K562 (cell line): Measurements from ENCODE around the gene PCARE. TPM values are rescaled to one million over a fixed set of nuclear protein-coding genes. Genes with fewer than 3 reads are reported as not detected.
A peak's percentile ranks its signal among the peaks of the same experiment; 100 is the strongest.
"Not testable (repeated sequence)": the region's sequence is repeated elsewhere in the genome, so short reads cannot be mapped to it uniquely, and the experiment has no call there.

Source experiments
- ATAC-seq: fragments of 200-7000 bp; cut with Tn5 transposase; 3 replicates; pipeline ENCODE4 v1.9.1; 2020; ENCODE audit warnings: moderate library complexity
- BruUV-seq: library from RNA; stranded (reverse); fragments of 400-500 nt; replicated peaks from 2 replicates; lab custom pipeline; 2021; lab: Mats Ljungman, UMichigan
- CTCF ChIA-PET: fragments of 300-600 bp; formaldehyde crosslinking; extraction: SDS; loops from one replicate; lab custom pipeline; 2021; ENCODE audit warnings: low intra/inter-chr PET ratio; lab: Yijun Ruan, JAX
- POLR2A ChIA-PET: fragments of 300-600, 350-650 bp; sonication (Branson Sonifier 250); formaldehyde crosslinking; extraction: SDS; loops from one replicate; lab custom pipeline; 2021; ENCODE audit warnings: antibody characterized with exemption, inconsistent platforms; lab: Yijun Ruan, JAX
- DNase-seq, 4 experiments: peaks; one replicate each; pipeline versions ENCODE4 v3.0.0 to v3.0.0-alpha.2; 2011 to 2018; ENCODE audit warnings: low spot score in 3 of 4, mixed read lengths in 3 of 4; ENCODE audit errors: extremely low read depth in 1 of 4
- FAIRE-seq: peaks from 2 replicates; lab custom pipeline; 2011; peaks lifted over from hg19 to GRCh38; lab: Jason Lieb, UNC
- H2AFZ ChIP-seq: 2 replicates; pipeline ENCODE4 v1.6.0; 2011; ENCODE audit warnings: low read depth, low read length, control low read depth, inconsistent platforms
- H3K27ac ChIP-seq: fragments of 200-600 bp; 3 replicates; pipeline ENCODE4 v1.8.0; 2011; ENCODE audit warnings: low read depth, mild to moderate bottlenecking, control low read depth, inconsistent platforms, low read length, moderate library complexity, mixed read lengths; ENCODE audit errors: extremely low read depth
- H3K27me3 ChIP-seq, 2 experiments: fragments of 300-600 bp in 1 of 2; 2 replicates in 1 of 2; 3 replicates in 1 of 2; pipeline versions ENCODE4 v1.6.0 to v1.8.0; 2011; ENCODE audit warnings: inconsistent platforms in 2 of 2, low read length in 2 of 2, mild to moderate bottlenecking in 1 of 2, mixed read lengths in 1 of 2, moderate library complexity in 1 of 2; ENCODE audit not compliant: control insufficient read depth in 2 of 2, insufficient read depth in 2 of 2
- H3K36me3 ChIP-seq: fragments of 300-600 bp; 3 replicates; pipeline ENCODE4 v1.8.0; 2011; ENCODE audit warnings: mild to moderate bottlenecking, low read length, inconsistent platforms; ENCODE audit not compliant: control insufficient read depth, insufficient read depth
- H3K4me1 ChIP-seq, 2 experiments: fragments of 200-600 bp in 1 of 2; replicated peaks in 1 of 2; 2 replicates in 1 of 2; 3 replicates in 1 of 2; pipeline versions ENCODE4 v1.5.1 to v1.8.0; 2011; ENCODE audit warnings: inconsistent platforms in 2 of 2, low read length in 2 of 2, mild to moderate bottlenecking in 1 of 2, mixed read lengths in 1 of 2, moderate library complexity in 1 of 2; ENCODE audit not compliant: control insufficient read depth in 2 of 2, insufficient read depth in 2 of 2
- H3K4me2 ChIP-seq: 2 replicates; pipeline ENCODE4 v1.6.1; 2011; ENCODE audit warnings: low read length, control low read depth, inconsistent platforms, mixed read lengths; ENCODE audit not compliant: insufficient read depth
- H3K4me3 ChIP-seq: fragments of 200-600 bp; sonication (generic), shearing (Covaris generic); 2 replicates; pipeline ENCODE4 v1.5.1; 2016; ENCODE audit warnings: control low read depth, inconsistent platforms
- H3K79me2 ChIP-seq: fragments of 200-600 bp; 3 replicates; pipeline ENCODE4 v1.8.0; 2011; ENCODE audit warnings: low read length, inconsistent platforms; ENCODE audit not compliant: control insufficient read depth, insufficient read depth
- H3K9ac ChIP-seq, 2 experiments: 2 replicates each; pipeline versions ENCODE4 v1.6.0 to v1.6.1; 2011; ENCODE audit warnings: low read depth in 2 of 2, low read length in 2 of 2, control low read depth in 1 of 2, inconsistent platforms in 1 of 2, mild to moderate bottlenecking in 1 of 2, mixed read lengths in 1 of 2; ENCODE audit not compliant: insufficient read depth in 1 of 2
- H3K9me1 ChIP-seq: one replicate; pipeline ENCODE4 v1.6.0; 2011; ENCODE audit warnings: inconsistent platforms, mild to moderate bottlenecking, low read length, moderate library complexity; ENCODE audit not compliant: control insufficient read depth, insufficient read depth
- H3K9me3 ChIP-seq: replicated peaks from 2 replicates; pipeline ENCODE4 v1.5.1; 2011; ENCODE audit warnings: low read depth, low read length, inconsistent platforms; ENCODE audit not compliant: control insufficient read depth, insufficient read depth
- H4K20me1 ChIP-seq: replicated peaks from 2 replicates; pipeline ENCODE4 v1.6.1; 2011; ENCODE audit warnings: low read length, inconsistent platforms, mixed read lengths; ENCODE audit not compliant: control insufficient read depth, insufficient read depth
- ARID1B ChIP-seq: fragments of 450-650 bp; IDR thresholded peaks from 2 replicates; pipeline ENCODE4 v1.6.1; 2016; ENCODE audit warnings: antibody characterized with exemption, mild to moderate bottlenecking, inconsistent platforms
- ATF3 ChIP-seq, 2 experiments: fragments of 450-650 bp in 1 of 2; sonication (generic) in 1 of 2; formaldehyde crosslinking in 1 of 2; IDR thresholded peaks in 1 of 2; conservative IDR thresholded peaks in 1 of 2; 2 replicates each; pipeline versions ENCODE4 v1.6.1 to v1.8.1; 2016 to 2023; ENCODE audit warnings: mild to moderate bottlenecking in 2 of 2, moderate library complexity in 2 of 2, inconsistent platforms in 1 of 2, missing genetic modification reagents in 1 of 2
- CEBPG ChIP-seq, 3 experiments: fragments of 200-800 bp in 1 of 3; sonication (Bioruptor generic) in 1 of 3; sonication (generic) in 1 of 3; formaldehyde crosslinking in 1 of 3; IDR thresholded peaks in 2 of 3; conservative IDR thresholded peaks in 1 of 3; 2 replicates each; pipeline versions ENCODE4 v1.6.1 to v1.8.0; 2016 to 2022; ENCODE audit warnings: missing compliant biosample characterization in 2 of 3, missing genetic modification characterization in 2 of 3, mild to moderate bottlenecking in 1 of 3, missing genetic modification reagents in 1 of 3
- DPF2 ChIP-seq: fragments of 450-650 bp; IDR thresholded peaks from 2 replicates; pipeline ENCODE4 v1.6.1; 2016
- ETV1 ChIP-seq: fragments of 450-650 bp; conservative IDR thresholded peaks from 2 replicates; pipeline ENCODE4 v1.6.1; 2016; ENCODE audit warnings: missing genetic modification characterization, control low read depth, low read depth, missing compliant biosample characterization
- FOSL1 ChIP-seq: fragments of 200-800 bp; sonication (Bioruptor generic); conservative IDR thresholded peaks from 2 replicates; pipeline ENCODE4 v1.6.1; 2016; ENCODE audit warnings: missing genetic modification characterization, missing compliant biosample characterization
- JUND ChIP-seq, 2 experiments: IDR thresholded peaks; 2 replicates in 1 of 2; 3 replicates in 1 of 2; pipeline ENCODE4 v1.6.1; 2011; ENCODE audit warnings: borderline replicate concordance in 2 of 2, low read depth in 2 of 2, low read length in 2 of 2, improper control_type of control experiment in 1 of 2, missing biosample characterization in 1 of 2, missing genetic modification characterization in 1 of 2, missing genetic modification reagents in 1 of 2
- NFE2L1 ChIP-seq: fragments of 450-650 bp; IDR thresholded peaks from 2 replicates; pipeline ENCODE4 v1.6.1; 2016; ENCODE audit warnings: missing genetic modification characterization, low read depth, mild to moderate bottlenecking, missing compliant biosample characterization, moderate library complexity, borderline replicate concordance
- SMARCA4 ChIP-seq: fragments of 450-650 bp; IDR thresholded peaks from 2 replicates; pipeline ENCODE4 v1.6.1; 2016
- WGBS: fragments of 100-300 bp; shearing (Covaris generic); methylation state at CpG from one replicate; pipeline ENCODE4 v1.1.6; 2016; ENCODE audit warnings: low coverage, mixed read lengths; ENCODE audit not compliant: insufficient coverage; ENCODE audit errors: missing lambda C conversion rate; 5-methylcytosine and 5-hydroxymethylcytosine counted together
- in situ Hi-C: fragments of 300-500 bp; cut with MboI; formaldehyde crosslinking; loops from 4 replicates; pipeline ENCODE4 v1.15.0; 2018; ENCODE audit warnings: inconsistent platforms, mixed read lengths
- intact Hi-C: fragments of 100-400 bp; cut with micrococcal nuclease; formaldehyde crosslinking; loops from 2 replicates; pipeline ENCODE4 v1.14.2; 2022
- polyA plus RNA-seq, 8 experiments: library from polyadenylated mRNA; depleted of rRNA in 4 of 8; stranded (reverse) in 5 of 8; unstranded in 3 of 8; fragments of >200 nt; fragmentation: Nextera tagmentation in 2 of 8; fragmentation: Illumina TruSeq in 1 of 8; extraction: Ambion mirVana in 2 of 8; extraction: Trizol in 1 of 8; gene quantifications; 2 replicates each; pipeline versions ENCODE4 v1.2.1 to v1.2.3, GENCODE V29; 2011 to 2014; ENCODE audit warnings: inconsistent platforms in 1 of 8, missing spikeins in 1 of 8
- total RNA-seq, 7 experiments: library from RNA; depleted of rRNA in 6 of 7; stranded (reverse); fragments of >200 nt in 6 of 7; fragmentation: Illumina TruSeq in 2 of 7; extraction: Trizol in 2 of 7; gene quantifications; 2 replicates each; pipeline versions ENCODE4 v1.2.1 to v1.2.3, GENCODE V29; 2011 to 2021; ENCODE audit warnings: low replicate concordance in 1 of 7

The PCARE gene
- total and polyA plus RNA-seq, 9 of the 15 experiments (the other 6 are each of a cell fraction or from before 2014, with no cell fraction given), result not detected

- TF ChIP-seq NFE2L1 (tag), result no peak
Measured at GRCh38 chr2:29096969-29097368, 22.6 kb upstream of the PCARE start (continued).

- 0% methylated on average over 6 of the region's 7 CpGs for WGBS
- H3K4me2 ChIP-seq; in situ Hi-C loops; intact Hi-C loops; FAIRE-seq; H2AFZ ChIP-seq; H3K4me1 ChIP-seq; H3K79me2 ChIP-seq; DNase-seq; H3K9me3 ChIP-seq; H3K36me3 ChIP-seq; BruUV-seq; ATAC-seq; H3K4me3 ChIP-seq; H3K9ac ChIP-seq; POLR2A ChIA-PET; H3K9me1 ChIP-seq; H3K27me3 ChIP-seq; H3K27ac ChIP-seq; H4K20me1 ChIP-seq; CTCF ChIA-PET; TF ChIP-seq ATF3 (CRISPR knock-in tag; conservative IDR thresholded peaks at IDR 0.05); CEBPG (CRISPR knock-in tag; IDR thresholded peaks at IDR 0.05): not testable (repeated sequence)
- TF ChIP-seq SMARCA4, result 0 out of 2 replicates have a peak, but pooled peaks have one; percentile 21
- TF ChIP-seq DPF2, result 0 out of 2 replicates have a peak, but pooled peaks have one; percentile 24
- TF ChIP-seq ATF3 (IDR thresholded peaks at IDR 0.05), result peak; percentile 82
- TF ChIP-seq FOSL1 (tag), result peak; percentile 82
- TF ChIP-seq JUND (IDR thresholded peaks at IDR 0.05; ENCODE audit: borderline replicate concordance, low read depth, low read length), result peak; percentile 67
- peak; percentile 25; the same call in 1 of the 3 replicates for TF ChIP-seq JUND (tag; IDR thresholded peaks at IDR 0.05; ENCODE audit: borderline replicate concordance, low read depth, low read length)
- 0 out of 2 replicates have a peak, but pooled peaks have one; percentile 30 for TF ChIP-seq ARID1B
- 0 out of 2 replicates have a peak, but pooled peaks have one; percentile 43 for TF ChIP-seq ETV1 (tag)
- TF ChIP-seq CEBPG (tag; conservative IDR thresholded peaks at IDR 0.05 in 1 of 2, IDR thresholded peaks at IDR 0.05 in 1 of 2), result peak in 1 of 2 experiments; percentile 51; a peak in 1 of 4 replicates
Measured at GRCh38 chr2:29090311-29090710, 16.0 kb upstream of the PCARE start.
